Aorta (tissue), 5 donors: ENCODE data around the gene CDHR2. TPM values are rescaled to one million over a fixed set of nuclear protein-coding genes. Genes with fewer than 3 reads are reported as not detected.

ENCODE experiments used
- ATAC-seq: fragments of 200-7000 bp; cut with Tn5 transposase; one replicate; pipeline ENCODE4 v1.9.1; 2022; ENCODE audit warnings: moderate library complexity; ENCODE audit not compliant: low FRiP score
- DNase-seq, 2 donors: peaks; one replicate each; pipeline ENCODE4 v3.0.0-alpha.2; 2020
- H3K27ac ChIP-seq, 2 donors: one replicate each; pipeline ENCODE4 v1.5.1; 2013; ENCODE audit warnings: low read length in 2 of 2, mild to moderate bottlenecking in 2 of 2, moderate library complexity in 2 of 2, control low read depth in 1 of 2, inconsistent platforms in 1 of 2, low read depth in 1 of 2
- H3K27me3 ChIP-seq, 2 donors: one replicate each; pipeline ENCODE4 v1.6.1; 2013; ENCODE audit warnings: control low read depth in 1 of 2, low read length in 1 of 2, mild to moderate bottlenecking in 1 of 2, moderate library complexity in 1 of 2; ENCODE audit not compliant: insufficient read depth in 2 of 2, control insufficient read depth in 1 of 2
- H3K36me3 ChIP-seq, 2 donors: one replicate each; pipeline ENCODE4 v1.6.1; 2013; ENCODE audit warnings: control low read depth in 1 of 2, low read length in 1 of 2, mild to moderate bottlenecking in 1 of 2; ENCODE audit not compliant: insufficient read depth in 2 of 2, control insufficient read depth in 1 of 2
- H3K4me1 ChIP-seq, 2 donors: one replicate each; pipeline ENCODE4 v1.6.1; 2013; ENCODE audit warnings: low read length in 2 of 2, control low read depth in 1 of 2, mild to moderate bottlenecking in 1 of 2, moderate library complexity in 1 of 2; ENCODE audit not compliant: insufficient read depth in 2 of 2, control insufficient read depth in 1 of 2
- H3K4me3 ChIP-seq, 2 donors: one replicate each; pipeline ENCODE4 v1.5.1; 2013; ENCODE audit warnings: low read length in 2 of 2, control low read depth in 1 of 2, mild to moderate bottlenecking in 1 of 2
- H3K9me3 ChIP-seq: one replicate; pipeline ENCODE4 v1.6.1; 2013; ENCODE audit warnings: mild to moderate bottlenecking, low read length; ENCODE audit not compliant: control insufficient read depth
- WGBS, 2 donors: extraction: QIAGEN DNeasy Blood & Tissue Kit; methylation state at CpG; one replicate each; pipeline ENCODE4 v1.1.7; 2013; 5-methylcytosine and 5-hydroxymethylcytosine counted together
- intact Hi-C, 2 donors: fragments of 100-400 bp; cut with DNase I; formaldehyde crosslinking; loops; one replicate each; pipeline versions ENCODE4 v1.14.2 to v1.15.0; 2022
- polyA plus RNA-seq, 2 donors: library from polyadenylated mRNA; stranded (reverse); fragments of 200-250 nt; gene quantifications; one replicate each; pipeline ENCODE4 v1.2.3, GENCODE V29; 2013
- total RNA-seq, 2 donors: library from RNA; stranded (reverse); fragmentation: NEBNext Ultra II Directional; extraction: Animal tissue kit (Norgen Biotek cat#: 25700); gene quantifications; one replicate each; pipeline ENCODE4 v1.2.1, GENCODE V29; 2021
- donor health status: healthy with polysubstance abuse.
- donor health status: Bipolar disorder and iron deficiency.
- donor health status: DM: no; HTN: no; CAD: no.
- donor health status: DM: no; HTN: no; CAD: no.
- donor health status: DM: yes; HTN: yes; CAD: no.

Gene CDHR2
- total and polyA plus RNA-seq, 4 donors = 0.08 to 21.5 TPM; not detected in 2

DNA sequence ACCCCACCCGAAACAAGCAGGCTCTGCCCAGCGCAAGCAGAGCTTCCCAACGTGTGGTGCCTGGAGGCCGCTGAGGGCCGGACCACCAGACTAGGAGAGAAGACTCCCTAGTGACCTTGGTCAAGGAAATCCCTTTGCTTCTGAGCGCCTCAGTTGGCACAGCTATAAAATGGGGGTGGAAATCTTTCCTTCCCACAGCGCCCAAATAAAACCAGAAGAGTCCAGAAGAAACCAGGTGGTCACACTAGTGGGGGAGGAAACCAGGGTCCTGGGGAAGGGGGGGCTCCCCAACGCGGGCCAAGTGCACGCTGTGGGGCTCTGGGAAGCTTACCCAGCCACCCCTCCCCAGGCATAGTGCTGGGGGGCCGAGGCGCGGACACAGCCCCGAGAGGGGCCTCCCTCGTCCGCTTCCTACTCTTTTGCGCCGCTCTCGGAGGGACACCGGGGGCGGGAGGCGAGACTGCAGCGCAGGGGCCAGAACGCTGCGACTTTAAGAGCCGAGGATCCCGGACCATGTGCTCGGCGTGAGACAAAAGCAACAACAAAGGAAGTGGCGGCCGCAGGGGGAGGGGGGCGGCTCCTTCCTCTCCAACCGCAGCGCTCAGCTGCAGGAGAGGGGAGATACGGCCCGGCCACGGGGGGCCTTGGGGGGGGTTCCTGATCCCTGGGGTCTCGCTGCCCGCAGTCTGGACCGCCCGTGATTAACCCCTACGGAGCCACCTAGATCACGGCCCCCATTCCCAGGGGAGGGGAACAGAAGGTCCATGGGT, 12.8 kb upstream of the CDHR2 start:
- ATAC-seq (peak; percentile 72), DNase-seq (peak; percentile 91 to 92)
- H3K36me3 ChIP-seq = no peaks in the 10 kb centered on the region
- H3K27me3 ChIP-seq = no peaks in the 10 kb centered on the region
- WGBS, 2 donors = 2 to 3% methylated on average over 33 to 43 of the region's 43 CpGs
- no peaks in the 10 kb centered on the region for H3K4me1 ChIP-seq
- H3K27ac ChIP-seq = peak overlapping the region in 1 of 2 donors; percentile 25
- no peaks in the 10 kb centered on the region for H3K9me3 ChIP-seq
- peak overlapping the region; percentile 68 to 89 for H3K4me3 ChIP-seq
- intact Hi-C loops = loop anchor here (5.0 to 10.0 kb wide), 5 partner anchors 89 to 169 kb away; partner anchors contain the start of genes CLTB (in 2 of the 2), ARL10 (in 1 of the 2), FAF2 (in 1 of the 2) and HIGD2A (in 1 of the 2)

DNA sequence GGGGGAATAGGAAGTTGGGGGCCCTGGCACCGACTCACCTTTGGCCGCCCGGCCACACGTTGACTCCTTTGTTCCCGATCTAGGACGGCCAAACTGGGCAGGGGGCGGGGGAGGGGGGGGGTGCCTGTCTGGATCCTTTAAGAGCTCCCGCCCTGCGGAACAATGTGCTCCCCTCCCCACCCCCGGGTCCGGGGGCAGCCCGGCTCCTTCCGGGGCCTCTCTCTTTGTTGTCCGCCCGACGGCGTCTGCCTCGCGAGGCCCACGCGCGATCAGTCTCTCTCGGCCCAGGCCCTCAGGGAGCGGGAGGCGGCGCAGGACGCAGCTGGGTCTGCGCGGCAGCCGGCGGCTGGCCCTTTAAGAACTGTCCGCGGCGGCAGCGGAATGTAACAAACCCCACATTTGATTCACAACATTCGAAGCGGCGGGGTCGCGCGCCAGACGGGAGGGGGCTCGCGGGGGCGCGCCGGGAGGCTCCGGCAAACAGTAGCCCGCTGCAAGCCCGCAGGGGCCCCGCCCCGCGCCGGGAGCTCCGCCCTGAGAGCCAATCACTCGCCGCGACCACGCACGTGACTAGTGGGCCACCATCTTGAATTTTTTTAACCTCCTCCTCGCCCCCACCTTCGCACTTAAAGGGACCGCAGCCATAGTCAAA, 12.1 kb upstream of the CDHR2 start, which contains the start of gene RNF44:
TSS of gene RNF44 (minus strand) at position 501 of the 652 bp plus-strand sequence. CDS start 4,930 bp downstream, outside the sequence.
- DNase-seq (peak; percentile 99), ATAC-seq (peak; percentile 94)
- H3K27me3 ChIP-seq = no peaks in the 10 kb centered on the region
- WGBS, 2 donors = 0% methylated on average over 50 to 63 of the region's 63 CpGs
- H3K27ac ChIP-seq = peak within 1 kb of the TSS in 1 of 2 donors; percentile 93
- no peaks in the 10 kb centered on the region for H3K9me3 ChIP-seq
- intact Hi-C loops = loop anchor here (5.0 to 10.0 kb wide), 5 partner anchors 90 to 170 kb away; partner anchors contain the start of genes CLTB (in 2 of the 2), ARL10 (in 1 of the 2), FAF2 (in 1 of the 2) and HIGD2A (in 1 of the 2)
- H3K36me3 ChIP-seq = no peaks in the 10 kb centered on the region
- H3K4me1 ChIP-seq = no peaks in the 10 kb centered on the region
- H3K4me3 ChIP-seq = peak within 1 kb of the TSS; percentile 68 to 89

DNA sequence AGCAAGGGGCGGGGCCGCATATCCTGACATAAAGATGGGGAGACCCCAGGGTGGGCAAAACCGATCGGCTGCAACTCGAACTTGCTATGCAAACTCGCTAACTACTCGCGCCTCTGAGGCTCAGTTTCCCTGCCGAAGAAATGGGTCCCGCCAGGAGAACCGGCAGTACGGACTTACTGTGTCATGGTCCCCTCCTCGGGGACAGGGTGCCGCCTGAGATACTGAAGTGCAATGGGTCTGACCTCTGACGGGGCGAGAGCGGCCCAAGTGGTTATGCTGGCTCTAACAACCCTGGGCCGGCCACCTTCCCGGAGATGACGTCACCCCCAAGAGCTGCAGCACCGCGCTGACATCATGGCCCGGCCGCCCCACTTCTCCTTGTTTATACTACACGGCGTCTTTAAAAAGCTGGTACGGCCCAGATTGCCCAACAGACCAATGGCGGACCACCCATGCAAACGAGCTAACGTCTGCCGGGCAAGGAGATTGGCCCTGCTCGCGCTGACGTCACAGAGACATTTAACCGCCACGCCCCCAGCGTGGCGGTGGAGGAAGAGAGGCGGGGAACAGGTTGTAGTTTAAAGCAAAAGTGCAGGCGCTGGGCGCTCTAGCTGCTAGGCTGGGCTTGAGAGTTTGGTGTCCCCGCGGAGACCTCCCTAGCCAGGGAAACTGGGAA, 11.4 kb upstream of the CDHR2 start:
- H3K27ac ChIP-seq = peak overlapping the region in 1 of 2 donors; percentile 93
- intact Hi-C loops = loop anchor here (5.0 to 10.0 kb wide), 5 partner anchors 90 to 170 kb away; partner anchors contain the start of genes CLTB (in 2 of the 2), ARL10 (in 1 of the 2), FAF2 (in 1 of the 2) and HIGD2A (in 1 of the 2)
- no peaks in the 10 kb centered on the region for H3K9me3 ChIP-seq
- peak; percentile 99 for DNase-seq
- peak overlapping the region; percentile 68 to 77 for H3K4me3 ChIP-seq
- ATAC-seq = peak; percentile 95
- no peaks in the 10 kb centered on the region for H3K27me3 ChIP-seq
- no peaks in the 10 kb centered on the region for H3K36me3 ChIP-seq
- H3K4me1 ChIP-seq = no peaks in the 10 kb centered on the region
- 0% methylated on average over 43 of the region's 43 CpGs for WGBS, 2 donors

DNA sequence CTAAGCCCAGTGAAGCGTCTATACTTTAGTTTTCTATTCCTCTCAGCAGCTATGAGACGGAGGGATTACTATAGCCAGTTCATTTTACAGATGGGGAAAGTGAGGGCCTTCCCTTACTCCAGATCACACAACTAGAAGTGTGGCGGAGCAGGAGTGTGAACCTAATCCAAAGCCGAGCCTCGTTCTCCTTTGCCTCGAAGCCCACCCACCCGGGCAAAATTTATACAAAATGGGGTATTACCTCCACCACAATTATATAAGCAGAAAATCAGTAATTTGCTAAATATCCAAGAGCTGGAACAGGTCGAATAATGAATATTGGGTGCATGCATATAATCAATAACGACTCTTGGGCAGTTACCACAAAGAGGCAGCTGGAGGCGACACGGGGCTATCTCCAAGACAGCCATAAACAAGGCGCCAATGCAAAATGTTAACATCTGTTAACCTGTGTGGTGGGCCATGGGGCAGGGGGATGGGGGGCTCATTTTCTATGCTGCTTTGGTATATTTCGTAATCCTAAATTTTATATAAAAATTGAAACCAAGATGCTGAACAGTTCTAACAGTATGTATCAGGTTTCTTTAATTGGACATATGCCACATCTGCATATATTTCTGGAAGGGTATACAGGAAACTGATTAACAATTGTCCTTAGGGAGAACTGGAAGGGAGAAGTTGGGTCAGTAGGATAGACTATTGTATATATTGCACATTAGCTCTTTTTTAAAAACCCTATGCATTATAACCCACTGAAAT, 10.7 kb upstream of the CDHR2 start:
- 27% methylated on average over 13 of the region's 13 CpGs for WGBS, 2 donors
- H3K27me3 ChIP-seq = no peaks in the 10 kb centered on the region
- no peak overlapping the region for H3K27ac ChIP-seq
- H3K9me3 ChIP-seq = no peaks in the 10 kb centered on the region
- DNase-seq (no peak), ATAC-seq (no peak)
- no peak overlapping the region for H3K4me3 ChIP-seq
- no peaks in the 10 kb centered on the region for H3K4me1 ChIP-seq
- intact Hi-C loops = loop anchor here (5.0 to 10.0 kb wide), 5 partner anchors 91 to 171 kb away; partner anchors contain the start of genes CLTB (in 2 of the 2), ARL10 (in 1 of the 2), FAF2 (in 1 of the 2) and HIGD2A (in 1 of the 2)
- no peaks in the 10 kb centered on the region for H3K36me3 ChIP-seq

DNA sequence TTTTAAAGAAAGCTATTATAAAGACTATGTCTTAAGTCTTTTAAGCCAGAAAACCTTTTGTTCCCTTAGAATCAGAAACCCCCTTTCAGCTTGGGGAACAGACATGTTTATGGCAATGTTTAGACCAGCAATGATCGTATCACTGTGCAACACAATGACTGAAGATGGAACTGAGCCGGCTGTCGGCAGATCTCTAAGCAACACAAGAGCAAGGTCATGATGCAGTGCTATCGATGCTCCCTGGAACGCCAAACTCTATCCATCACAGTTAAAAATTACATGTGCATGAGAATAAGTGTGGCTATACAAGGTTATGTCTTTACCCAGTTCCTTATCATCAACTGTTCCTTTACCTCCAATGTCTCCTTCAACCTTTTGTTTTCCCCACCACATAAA, 10.2 kb upstream of the CDHR2 start:
- DNase-seq = no peak
- no peaks in the 10 kb centered on the region for H3K27me3 ChIP-seq
- WGBS, 2 donors = 61 to 62% methylated on average over 5 of the region's 5 CpGs
- no peak for ATAC-seq
- H3K9me3 ChIP-seq = no peaks in the 10 kb centered on the region
- intact Hi-C loops = loop anchor here (5.0 to 10.0 kb wide), 5 partner anchors 92 to 172 kb away; partner anchors contain the start of genes CLTB (in 2 of the 2), ARL10 (in 1 of the 2), FAF2 (in 1 of the 2) and HIGD2A (in 1 of the 2)
- H3K27ac ChIP-seq = no peak overlapping the region
- H3K4me3 ChIP-seq = no peak overlapping the region
- H3K36me3 ChIP-seq = no peaks in the 10 kb centered on the region
- no peaks in the 10 kb centered on the region for H3K4me1 ChIP-seq

DNA sequence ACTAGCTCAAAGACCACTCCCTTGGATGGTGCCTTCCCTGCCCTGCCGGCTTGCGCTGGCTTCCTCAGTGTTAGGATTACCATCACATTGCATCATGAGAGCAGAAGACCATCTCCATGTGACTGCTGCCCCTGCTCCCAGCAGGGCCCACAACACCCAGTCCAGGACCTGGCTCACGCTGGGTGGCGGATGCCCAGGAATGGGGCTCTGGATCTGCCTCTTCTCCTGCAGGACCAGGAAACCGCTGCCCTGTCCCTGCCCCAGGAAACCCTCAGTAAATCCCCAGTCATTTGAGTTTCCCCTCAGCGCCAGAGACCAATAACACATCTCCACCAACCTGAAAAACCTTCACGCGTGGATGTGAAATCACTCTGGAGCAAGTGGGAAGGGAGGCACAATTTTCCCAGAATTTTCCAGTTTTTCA, 8.7 kb upstream of the CDHR2 start:
- ATAC-seq = no peak
- intact Hi-C loops = loop anchor here in 1 of 2 donors (5.0 kb wide), 2 partner anchors 107 to 153 kb away; partner anchors contain the start of genes HIGD2A, NOP16 and TSPAN17

DNA sequence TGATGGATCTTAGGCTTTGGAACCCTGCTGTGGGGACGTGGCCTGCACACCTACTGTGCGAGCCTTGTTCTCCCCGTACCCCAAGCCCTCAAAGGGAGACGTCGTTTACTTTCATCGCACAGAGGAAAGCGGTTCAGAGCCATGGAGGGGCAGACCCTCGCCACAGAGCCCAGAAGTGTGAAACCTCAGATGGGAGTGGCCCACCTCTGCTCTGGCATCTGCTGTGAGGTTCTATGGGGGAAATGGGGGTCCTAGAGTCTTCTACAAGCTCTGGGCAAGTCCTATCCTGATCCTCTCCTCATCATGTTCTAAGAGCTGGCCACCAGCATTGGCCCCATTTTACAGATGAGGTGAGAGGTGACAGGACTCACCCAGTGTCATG, 8.2 kb upstream of the CDHR2 start:
- intact Hi-C loops = loop anchor here in 1 of 2 donors (5.0 kb wide), 2 partner anchors 106 to 154 kb away; partner anchors contain the start of genes HIGD2A, NOP16 and TSPAN17

More for the DNA sequence above, 8.7 kb upstream of the CDHR2 start:
- 88 to 91% methylated on average over 8 of the region's 8 CpGs for WGBS, 2 donors
- H3K4me3 ChIP-seq = no peak overlapping the region
- no peak overlapping the region for H3K27ac ChIP-seq
- DNase-seq = no peak
- no peaks in the 10 kb centered on the region for H3K9me3 ChIP-seq
- no peaks in the 10 kb centered on the region for H3K4me1 ChIP-seq
- H3K27me3 ChIP-seq = no peaks in the 10 kb centered on the region
- no peaks in the 10 kb centered on the region for H3K36me3 ChIP-seq

More for the DNA sequence above, 8.2 kb upstream of the CDHR2 start:
- DNase-seq (no peak), ATAC-seq (no peak)
- Histone ChIP-seq H3K27me3 (no peaks in the 10 kb centered on the region), H3K36me3 (no peaks in the 10 kb centered on the region), H3K9me3 (no peaks in the 10 kb centered on the region), H3K4me3 (no peak overlapping the region), H3K27ac (no peak overlapping the region), H3K4me1 (no peaks in the 10 kb centered on the region)
- WGBS, 2 donors = 87 to 89% methylated on average over 8 of the region's 8 CpGs
